Islet of Langerhans (tissue), 1 donor: ENCODE data around the gene SLC35G6.
"Not testable (repeated sequence)": the region's sequence is repeated elsewhere in the genome, so short reads cannot be mapped to it uniquely, and the experiment has no call there.

Experiments
- FAIRE-seq: peaks from one replicate; lab custom pipeline; 2011; peaks lifted over from hg19 to GRCh38; lab: Jason Lieb, UNC

The SLC35G6 gene

DNA sequence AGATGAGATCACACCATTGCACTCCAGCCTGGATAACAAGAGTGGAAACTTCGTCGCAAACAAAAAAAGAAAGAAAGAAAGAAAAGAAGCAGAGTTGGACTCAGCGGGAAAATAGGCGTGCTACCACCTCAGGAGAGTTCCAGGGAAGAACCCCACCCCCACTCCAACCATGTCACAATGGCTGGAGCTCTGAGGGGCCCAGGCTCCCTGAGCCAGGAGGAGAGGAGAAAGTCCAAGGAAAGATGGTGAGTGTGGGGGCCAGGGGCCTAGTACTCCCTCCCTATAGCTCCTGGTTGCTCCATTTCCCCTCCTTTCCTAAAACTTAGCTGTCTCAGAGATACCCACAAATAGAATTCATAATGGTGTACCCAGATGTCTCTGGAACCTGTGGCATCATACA lies at the start of gene SLC35G6:
Gene SLC35G6, plus strand, starts transcription at position 172 of the 400 bp plus-strand sequence. Its CDS starts 71 bp downstream, at position 243.
- FAIRE-seq = not testable (repeated sequence)

DNA sequence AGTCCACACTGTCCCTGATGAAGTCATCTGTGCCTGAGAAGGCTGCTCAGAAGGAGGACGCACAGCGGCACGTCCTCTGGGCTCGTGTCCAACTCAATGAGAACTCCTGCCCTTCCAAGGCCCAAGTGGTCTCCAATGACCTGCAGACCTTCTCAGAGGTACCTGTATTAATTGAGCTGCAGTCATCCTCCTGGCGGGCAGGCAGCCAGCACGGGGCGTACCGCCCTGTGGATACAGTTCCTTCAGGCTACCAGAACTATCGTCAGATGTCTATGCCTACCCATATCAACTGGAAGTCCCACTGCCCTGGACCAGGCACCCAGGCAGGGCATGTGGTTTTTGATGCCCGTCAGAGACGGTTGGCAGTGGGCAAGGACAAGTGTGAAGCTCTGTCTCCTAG lies 49.0 kb upstream of the SLC35G6 start:
- FAIRE-seq = no peak

DNA sequence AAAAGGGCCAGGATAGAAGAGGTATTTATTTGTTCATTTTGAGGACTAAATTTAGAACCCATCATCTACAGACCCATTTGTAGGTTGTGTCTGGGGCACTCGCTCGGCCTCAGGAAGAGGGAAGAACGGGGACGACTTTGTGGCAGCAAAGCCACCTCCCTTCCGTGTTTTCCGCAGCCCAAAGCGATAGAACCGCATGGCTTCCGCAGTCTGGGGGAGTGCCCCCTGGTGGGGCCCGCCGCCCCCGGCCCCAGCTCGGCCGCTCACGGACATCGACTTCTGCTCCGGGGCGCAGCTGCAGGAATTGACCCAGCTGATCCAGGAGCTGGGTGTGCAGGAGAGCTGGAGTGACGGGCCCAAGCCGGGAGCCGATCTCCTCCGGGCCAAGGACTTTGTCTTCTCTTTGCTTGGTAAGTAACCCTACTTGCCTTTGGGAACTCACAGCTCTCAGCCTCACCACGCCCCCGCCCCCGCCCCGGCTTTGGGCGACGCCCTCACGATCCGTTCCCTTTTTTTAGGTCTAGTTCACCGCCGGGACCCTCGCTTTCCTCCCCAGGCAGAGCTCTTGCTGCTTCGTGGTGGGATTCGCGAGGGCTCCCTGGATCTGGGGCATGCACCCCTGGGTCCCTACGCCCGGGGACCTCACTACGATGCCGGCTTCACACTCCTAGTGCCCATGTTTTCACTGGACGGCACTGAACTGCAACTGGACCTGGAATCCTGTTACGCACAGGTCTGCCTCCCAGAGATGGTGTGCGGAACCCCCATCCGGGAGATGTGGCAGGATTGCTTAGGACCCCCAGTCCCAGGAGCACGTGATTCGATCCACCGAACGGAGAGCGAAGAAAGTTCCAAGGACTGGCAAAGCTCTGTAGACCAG lies 45.3 kb upstream of the SLC35G6 start:
- FAIRE-seq = no peak

DNA sequence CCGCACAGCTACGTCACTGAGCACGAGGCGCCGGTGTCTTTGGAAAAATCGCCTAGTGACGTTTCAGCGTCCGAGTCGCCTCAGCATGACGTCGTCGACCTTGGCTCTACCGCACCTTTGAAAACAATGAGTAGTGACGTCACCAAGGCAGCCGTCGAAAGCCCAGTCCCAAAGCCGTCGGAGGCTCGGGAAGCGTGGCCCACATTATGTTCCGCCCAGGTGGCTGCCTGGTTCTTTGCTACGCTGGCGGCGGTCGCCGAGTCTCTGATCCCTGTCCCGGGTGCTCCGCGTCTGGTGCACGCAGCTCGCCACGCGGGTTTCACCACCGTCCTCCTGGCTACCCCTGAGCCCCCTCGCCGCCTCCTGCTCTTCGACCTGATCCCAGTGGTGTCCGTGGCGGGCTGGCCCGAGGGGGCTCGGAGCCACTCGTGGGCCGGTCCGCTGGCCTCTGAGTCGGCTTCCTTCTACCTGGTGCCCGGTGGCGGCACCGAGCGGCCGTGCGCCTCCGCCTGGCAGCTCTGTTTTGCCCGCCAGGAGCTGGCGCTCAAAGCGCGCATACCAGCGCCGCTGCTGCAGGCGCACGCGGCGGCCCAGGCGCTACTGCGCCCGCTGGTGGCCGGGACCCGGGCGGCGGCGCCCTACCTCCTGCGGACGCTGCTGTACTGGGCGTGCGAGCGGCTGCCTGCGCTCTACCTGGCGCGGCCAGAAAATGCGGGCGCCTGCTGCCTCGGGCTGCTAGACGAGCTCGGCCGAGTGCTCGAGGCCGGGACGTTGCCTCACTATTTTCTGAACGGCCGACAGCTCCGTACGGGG lies 44.5 kb upstream of the SLC35G6 start:
- no peak for FAIRE-seq

DNA sequence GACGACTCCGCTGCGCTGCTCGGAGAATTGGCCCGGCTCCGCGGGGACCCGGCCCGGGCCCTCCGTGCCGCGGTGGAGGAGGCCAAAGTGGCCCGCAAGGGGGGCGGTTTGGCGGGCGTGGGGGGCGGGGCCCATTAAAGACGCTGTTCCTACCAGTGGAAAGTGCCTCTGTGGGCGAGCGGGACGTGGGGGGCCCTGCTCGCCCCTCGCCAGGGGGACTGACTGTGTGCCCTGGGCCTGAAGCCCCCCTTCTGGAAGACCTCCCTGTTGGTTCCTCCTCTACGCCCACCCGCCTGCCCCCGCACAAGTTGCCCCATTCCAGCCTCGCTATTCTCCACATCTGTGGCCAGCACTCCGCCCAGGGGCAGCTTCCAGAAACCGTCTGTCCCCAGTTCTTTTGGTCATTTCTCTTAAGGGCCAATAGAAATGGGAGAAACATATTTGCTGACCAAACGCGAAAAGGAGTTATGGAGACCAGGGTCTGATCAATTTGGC lies 43.8 kb upstream of the SLC35G6 start:
- FAIRE-seq = no peak

DNA sequence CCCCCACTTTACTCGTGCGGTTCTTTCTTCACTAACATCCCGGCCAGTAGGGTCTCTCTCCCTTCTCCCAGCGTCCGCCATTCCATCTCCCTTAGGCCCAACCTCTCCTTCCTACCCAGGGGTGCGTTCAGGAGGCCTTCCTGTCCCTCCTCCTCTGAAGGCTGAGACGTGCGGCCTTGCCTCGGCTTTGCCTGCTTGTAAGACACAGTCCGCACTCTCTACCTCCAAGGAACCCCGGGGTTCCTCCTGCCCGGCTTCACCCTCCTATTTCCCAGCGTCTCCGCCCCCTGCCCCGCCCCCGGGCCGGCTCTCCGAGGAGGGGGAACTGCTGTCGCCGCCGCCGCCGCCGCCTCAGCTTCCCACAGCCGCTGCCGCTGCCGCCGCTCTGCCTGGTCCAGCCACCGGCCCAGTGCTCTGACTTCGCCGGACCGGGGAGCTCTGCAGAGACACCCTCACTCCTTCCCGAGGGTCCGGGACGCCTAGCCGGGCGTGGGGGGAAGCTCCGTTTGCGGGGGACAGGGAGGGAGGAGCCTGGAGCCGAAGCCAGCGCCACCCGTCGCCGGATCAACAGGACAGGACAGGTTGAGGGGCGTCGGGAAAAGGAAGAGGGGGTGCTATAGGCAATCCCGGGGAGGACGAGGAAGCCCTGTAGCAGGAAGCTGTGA lies 43.2 kb upstream of the SLC35G6 start:
- FAIRE-seq = no peak

DNA sequence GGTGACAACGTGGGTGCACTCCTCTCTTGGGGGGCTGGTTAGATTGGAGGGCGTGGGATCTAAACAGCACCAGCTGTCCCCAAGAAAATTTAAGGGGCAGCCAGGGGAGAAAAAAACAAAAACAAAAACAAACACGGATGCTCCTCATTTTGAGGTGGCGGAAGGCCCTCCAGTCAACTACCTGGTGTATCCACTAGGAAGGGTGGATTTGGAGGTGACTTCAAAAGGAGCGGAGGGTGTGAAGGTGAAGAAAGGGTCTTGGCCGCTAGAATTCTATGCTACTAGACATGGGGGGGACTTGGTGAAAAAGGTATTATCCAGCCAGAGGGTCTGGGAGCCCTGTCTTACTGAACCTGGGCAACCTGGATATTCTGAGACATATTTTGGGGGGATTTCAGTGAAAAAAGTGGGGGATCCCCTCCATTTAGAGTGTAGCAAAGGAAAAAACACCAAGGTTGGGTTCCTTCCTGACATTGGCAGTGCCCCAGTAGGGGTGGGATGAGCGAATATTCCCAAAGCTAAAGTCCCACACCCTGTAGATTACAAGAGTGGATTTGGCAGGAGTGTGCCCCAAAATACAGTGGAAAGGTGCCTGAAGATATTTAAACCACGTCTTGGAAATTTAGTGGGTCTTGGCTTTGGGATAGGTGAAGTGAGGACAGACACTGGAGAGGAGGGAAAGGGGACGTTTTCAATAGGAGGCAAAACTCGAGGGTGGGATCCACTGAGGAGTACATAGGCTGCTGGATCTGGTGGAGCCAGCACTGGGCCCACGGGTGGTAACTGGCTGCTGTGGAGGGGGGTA lies 42.4 kb upstream of the SLC35G6 start:
- FAIRE-seq = no peak

DNA sequence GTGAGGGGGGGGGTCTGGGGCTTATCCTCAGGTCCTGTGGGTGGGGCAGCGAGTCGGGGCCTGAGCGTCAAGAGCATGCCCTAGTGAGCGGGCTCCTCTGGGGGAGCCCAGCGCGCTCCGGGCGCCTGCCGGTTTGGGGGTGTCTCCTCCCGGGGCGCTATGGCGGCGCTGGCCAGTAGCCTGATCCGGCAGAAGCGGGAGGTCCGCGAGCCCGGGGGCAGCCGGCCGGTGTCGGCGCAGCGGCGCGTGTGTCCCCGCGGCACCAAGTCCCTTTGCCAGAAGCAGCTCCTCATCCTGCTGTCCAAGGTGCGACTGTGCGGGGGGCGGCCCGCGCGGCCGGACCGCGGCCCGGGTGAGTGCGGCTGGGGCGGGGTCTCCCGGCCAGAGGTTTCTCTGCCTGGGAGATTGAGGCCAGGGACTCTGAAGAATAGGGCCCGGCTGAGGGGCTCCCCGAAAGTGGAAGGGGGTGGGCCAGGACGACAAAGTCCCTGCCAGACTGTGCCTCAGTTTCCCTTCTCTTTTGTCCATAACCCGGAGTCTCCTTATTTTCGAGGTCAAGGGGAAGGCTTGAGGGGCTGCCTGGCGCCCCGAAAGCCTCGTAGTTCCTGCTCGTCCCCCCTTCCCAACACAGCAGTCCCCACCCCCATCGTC lies 41.7 kb upstream of the SLC35G6 start, which contains the start of gene FGF11:
Gene FGF11, plus strand, starts transcription at position 51 of the 651 bp plus-strand sequence. Its CDS starts 109 bp downstream, at position 160.
- no peak for FAIRE-seq

DNA sequence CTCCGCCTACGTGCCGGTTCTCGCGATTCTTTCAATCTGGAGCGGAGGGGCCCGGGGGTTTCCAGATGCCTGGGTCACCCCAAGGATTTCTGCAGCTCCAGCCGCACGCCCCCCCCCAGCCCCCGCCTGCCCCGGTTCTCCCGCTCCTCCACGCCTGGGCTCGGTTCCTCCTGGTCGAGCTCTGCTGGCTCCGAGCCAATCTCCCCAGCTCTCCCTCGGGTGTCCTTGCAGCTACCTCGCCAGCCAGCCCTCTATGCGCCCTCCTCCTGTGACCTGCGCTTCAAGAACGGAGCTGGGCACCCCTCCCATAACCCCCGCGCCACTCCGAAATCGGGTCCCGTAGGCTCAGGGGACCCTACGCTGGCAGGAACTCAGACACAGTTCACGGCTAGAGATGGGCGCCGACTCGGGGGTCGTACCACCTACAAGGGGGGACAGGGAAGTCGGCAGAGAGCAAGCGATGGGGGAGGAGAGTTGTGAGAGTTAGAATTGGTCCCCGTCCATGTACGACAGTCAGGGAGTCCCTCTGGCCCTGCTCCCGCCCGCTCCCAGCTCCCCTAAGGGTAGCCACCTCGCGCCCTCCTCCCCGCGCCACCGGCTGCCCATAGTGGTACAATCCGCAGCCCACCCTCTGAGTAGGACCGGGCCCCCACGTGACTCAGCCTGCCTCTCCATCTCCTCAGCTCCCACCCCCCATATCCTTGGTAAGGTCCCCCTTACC lies 41.0 kb upstream of the SLC35G6 start:
- no peak for FAIRE-seq

DNA sequence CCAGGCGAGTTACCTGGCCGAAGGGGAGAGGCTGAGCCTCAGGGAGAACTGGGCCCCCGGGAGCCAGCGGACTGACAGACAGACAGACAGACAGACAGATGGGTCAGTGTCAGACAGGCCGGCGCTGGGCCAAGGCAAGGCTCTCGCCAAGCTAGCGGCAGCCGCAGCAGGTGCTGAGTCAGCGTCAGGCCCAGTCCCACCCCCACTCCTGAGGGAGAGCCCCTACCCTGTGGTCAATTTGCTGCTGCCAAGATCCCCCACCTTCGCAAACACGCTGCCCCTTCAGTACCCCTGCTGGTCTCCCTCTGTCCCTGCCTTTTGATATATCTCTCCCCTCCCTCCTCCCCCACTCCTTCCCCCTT lies 40.4 kb upstream of the SLC35G6 start:
- no peak for FAIRE-seq

DNA sequence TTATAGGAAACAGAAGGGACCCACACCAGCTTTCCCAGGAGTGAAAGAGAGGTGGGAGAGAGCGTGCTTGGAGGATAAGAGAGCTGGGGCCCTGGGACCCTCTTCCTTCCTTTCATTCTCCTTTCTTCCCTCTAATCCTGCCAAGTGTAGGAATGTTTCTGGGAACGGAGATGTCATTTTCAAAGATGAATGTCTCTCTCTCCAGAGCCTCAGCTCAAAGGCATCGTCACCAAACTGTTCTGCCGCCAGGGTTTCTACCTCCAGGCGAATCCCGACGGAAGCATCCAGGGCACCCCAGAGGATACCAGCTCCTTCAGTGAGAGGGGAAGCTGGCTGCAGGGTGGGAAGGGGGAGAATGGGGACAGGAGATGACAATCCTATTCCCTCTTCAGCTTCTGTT lies 40.0 kb upstream of the SLC35G6 start:
- FAIRE-seq = no peak

DNA sequence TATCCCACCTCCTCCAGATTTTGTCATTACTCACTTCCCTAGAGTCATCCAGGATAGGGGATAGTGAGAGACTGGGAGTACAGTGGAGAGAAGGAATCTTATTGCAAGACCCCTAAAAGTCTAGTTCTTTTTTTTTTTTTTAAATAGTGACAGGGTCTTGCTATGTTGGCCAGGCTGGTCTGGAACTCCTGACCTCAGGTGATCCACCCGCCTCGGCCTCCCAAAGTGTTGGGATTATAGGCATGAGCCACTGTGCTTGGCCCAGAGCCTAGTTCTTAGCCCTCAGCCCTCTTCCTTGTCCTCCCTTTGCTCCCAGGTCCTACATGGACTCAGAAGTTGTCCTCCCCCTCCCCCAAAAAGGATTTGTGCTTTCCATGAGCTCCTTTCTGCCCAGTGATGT lies 39.1 kb upstream of the SLC35G6 start:
- no peak for FAIRE-seq

DNA sequence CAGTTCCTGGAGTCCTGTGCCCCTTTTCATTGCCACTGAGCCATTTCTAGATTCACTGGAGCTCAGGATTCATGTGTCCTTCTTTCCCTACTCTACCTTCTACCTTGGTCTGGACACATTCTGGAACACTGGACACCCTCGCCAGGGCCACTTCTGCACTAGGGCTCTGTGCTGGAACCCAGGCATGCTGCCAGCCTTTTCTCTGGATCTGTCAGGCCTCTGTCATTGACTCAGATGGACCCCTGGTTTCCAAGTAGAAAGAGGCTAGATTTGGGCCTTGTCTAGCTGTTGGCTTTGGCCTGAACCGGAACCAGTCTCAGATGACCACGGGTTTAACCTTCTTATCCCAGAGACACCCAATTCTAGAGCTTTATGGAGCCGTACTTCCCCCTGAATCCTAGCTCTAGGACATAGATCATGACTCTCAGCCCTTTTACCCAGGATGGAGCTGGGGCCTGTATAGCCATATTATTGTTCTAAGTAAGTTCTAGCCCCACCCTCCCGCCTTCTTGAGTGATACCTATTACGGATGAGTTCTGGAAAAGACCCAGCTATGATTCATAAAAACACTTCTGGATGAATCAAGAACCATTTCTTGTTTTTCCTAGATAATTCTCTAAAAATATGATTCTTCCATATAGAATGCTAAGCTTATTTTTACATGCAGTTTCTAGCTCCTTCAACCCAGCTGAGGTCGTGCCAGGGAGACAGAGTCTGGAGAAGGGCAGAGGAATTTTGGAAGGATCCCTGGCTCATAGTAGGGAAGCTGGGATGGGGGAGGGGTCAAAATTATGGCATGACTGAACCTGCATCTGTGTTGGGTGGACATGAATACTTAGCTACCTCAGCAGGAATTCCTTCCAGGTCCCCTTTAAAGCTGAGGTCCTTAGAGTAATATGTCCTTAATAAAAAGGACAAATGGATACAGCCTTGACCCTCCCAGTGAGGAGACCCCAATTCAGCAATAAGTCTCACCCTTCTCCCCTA lies 37.5 kb upstream of the SLC35G6 start:
- FAIRE-seq = no peak

DNA sequence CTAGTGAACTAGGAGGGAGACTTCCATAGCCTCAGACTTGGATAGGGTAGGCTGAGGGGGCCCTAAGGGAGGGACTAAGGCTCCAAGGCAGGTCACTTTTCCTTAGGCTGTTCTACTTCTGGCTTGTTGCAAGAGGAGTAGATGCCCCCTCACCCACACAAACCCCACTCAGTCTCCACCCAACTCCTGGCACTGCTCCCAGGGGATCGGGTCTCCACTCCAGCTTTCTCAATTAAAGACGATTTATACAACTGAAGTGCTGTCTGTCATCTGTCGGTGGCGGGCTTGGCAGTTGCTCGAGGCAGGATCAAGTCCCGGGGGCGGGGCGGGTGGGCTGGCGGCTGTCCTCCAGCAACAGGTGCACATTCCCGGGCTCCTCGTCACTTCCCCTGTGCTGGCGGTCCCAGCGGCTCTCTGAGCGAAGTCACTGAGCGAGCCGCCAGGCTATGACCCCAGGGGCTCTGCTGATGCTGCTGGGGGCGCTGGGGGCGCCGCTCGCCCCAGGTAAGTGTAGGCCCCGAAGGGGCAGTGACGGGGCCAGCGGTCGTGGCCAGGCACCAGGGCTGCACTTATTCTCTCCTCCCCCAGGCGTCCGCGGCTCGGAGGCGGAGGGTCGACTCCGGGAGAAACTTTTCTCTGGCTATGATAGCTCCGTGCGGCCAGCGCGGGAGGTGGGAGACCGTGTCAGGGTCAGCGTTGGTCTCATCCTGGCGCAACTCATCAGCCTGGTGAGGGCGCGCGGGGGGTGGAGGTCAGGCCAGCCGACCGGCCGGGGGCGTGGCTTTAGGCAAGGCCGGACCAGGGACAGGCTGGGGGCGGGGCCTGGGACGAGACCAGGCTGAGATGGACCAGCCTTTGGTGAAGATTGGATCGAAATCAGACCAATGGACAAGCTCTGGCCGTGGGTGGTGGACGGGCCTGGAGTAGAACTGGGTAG lies 36.3 kb upstream of the SLC35G6 start, which contains the start of gene CHRNB1:
Gene CHRNB1, plus strand, starts transcription at position 380 of the 937 bp plus-strand sequence. Its CDS starts 67 bp downstream, at position 447.
- FAIRE-seq = no peak

DNA sequence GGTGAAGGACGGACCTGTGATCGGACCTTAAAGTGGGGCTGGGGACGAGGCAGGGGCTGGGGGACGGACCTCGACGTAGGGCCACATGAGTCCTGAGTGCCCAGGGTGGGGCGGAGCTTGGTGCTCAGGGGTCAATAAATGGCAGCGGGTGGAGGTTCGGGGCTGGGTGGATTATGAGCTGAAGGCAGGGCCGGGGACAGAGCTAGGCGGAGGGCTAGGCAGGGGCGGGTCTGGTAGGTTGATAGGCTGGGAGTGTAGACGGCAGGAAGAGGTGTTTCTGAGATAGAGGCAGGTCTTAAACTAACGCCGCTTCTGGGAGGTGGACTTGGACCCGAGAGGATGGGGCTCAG lies 35.7 kb upstream of the SLC35G6 start:
- FAIRE-seq = no peak

DNA sequence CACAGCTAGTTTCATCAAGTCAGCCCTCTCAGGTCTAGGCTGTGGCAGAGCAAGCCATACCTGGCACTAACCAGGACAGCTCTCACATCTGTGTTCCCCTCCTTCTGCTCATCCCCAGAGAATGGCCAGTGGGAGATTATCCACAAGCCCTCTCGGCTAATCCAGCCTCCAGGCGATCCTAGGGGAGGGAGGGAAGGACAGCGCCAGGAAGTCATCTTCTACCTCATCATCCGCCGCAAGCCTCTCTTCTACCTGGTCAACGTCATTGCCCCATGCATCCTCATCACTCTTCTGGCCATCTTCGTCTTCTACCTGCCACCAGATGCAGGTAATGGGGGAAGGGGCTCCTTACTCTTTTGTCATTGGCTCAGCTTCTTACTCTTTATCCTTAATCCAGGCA lies 32.8 kb upstream of the SLC35G6 start:
- FAIRE-seq = no peak

DNA sequence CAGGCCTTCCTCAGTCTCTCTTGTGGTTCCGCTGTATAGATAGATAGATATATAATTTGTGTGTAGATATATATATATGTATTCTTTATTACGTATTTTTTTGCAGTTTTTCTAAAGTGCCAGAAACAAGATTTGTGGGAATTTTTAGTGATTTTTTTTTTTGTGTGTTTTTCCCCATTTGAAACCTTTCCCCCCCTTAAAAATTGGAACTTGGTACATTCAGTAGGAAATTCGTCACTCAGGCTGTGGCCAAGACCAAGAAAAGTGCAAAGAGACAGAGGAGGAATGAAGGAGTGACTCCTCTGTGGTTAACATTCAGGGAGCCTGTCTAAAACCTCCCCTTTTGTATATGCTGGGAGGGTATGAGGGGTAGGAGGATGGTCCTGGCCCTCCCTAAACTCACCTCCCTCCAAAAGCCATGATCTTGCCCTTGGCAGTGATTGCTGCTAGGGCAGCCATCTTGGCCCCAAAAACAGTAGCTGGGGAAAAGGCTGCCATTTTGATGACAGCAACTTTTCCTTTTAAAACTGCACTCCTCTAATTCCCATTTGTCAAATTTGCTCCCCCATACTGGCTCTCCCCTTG lies 21.2 kb upstream of the SLC35G6 start:
- no peak for FAIRE-seq
